ENCODE measurements around the gene MCF2L. TPM values are rescaled to one million over a fixed set of nuclear protein-coding genes. Genes with fewer than 3 reads are reported as not detected.

MCF2L gene
- total RNA-seq, 4 donors from 2014 or later: 62.1 to 186 (median 91.3) TPM

GRCh38 chr13:113022391-113022744 lies 53.4 kb downstream of the MCF2L start:
- H3K27me3 ChIP-seq: no peaks in the 10 kb centered on the region

GRCh38 chr13:113022745-113023574 lies 53.9 kb downstream of the MCF2L start:
- WGBS, 2 donors (ENCODE audit: low coverage in 1 of 2): 70% methylated on average over 39 of the region's 39 CpGs; no CpG with 5 or more reads in 1 of the 2 donors
- Histone ChIP-seq H3K4me1 (no peaks in the 10 kb centered on the region), H3K27me3 (no peaks in the 10 kb centered on the region), H3K9me3 (no peaks in the 10 kb centered on the region), H3K36me3 (no peaks in the 10 kb centered on the region), H3K27ac (no peak overlapping the region), H3K4me3 (no peak overlapping the region)
- intact Hi-C loops (cut with DNase I; ENCODE audit: low total_unique reads) (no loop called here), in situ Hi-C loops (cut with MboI; ENCODE audit: low pct_ligation_motif_present in 1 of 4, low pct_unique_long_range_greater_than_20kb in 1 of 4, low sequenced_read_pairs in 3 of 4) (no loop called here)
- TF ChIP-seq, protein P1, sequence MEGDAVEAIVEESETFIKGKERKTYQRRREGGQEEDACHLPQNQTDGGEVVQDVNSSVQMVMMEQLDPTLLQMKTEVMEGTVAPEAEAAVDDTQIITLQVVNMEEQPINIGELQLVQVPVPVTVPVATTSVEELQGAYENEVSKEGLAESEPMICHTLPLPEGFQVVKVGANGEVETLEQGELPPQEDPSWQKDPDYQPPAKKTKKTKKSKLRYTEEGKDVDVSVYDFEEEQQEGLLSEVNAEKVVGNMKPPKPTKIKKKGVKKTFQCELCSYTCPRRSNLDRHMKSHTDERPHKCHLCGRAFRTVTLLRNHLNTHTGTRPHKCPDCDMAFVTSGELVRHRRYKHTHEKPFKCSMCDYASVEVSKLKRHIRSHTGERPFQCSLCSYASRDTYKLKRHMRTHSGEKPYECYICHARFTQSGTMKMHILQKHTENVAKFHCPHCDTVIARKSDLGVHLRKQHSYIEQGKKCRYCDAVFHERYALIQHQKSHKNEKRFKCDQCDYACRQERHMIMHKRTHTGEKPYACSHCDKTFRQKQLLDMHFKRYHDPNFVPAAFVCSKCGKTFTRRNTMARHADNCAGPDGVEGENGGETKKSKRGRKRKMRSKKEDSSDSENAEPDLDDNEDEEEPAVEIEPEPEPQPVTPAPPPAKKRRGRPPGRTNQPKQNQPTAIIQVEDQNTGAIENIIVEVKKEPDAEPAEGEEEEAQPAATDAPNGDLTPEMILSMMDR (IDR thresholded peaks at IDR 0.05): no peak
- TF ChIP-seq POLR2AphosphoS5 (IDR thresholded peaks at IDR 0.05) (no peak), EP300 (IDR thresholded peaks at IDR 0.05; ENCODE audit: low read depth) (no peak), POLR2A (IDR thresholded peaks at IDR 0.05) (no peak)
- DNase-seq: no peak

More at GRCh38 chr13:113022391-113022744, 53.4 kb downstream of the MCF2L start:
- in situ Hi-C loops (cut with MboI; ENCODE audit: low pct_ligation_motif_present in 1 of 4, low pct_unique_long_range_greater_than_20kb in 1 of 4, low sequenced_read_pairs in 3 of 4) (no loop called here), intact Hi-C loops (cut with DNase I; ENCODE audit: low total_unique reads) (no loop called here)
- DNase-seq: no peak
- no peaks in the 10 kb centered on the region for H3K4me1 ChIP-seq
- H3K27ac ChIP-seq: no peak overlapping the region
- 85% methylated on average over 17 of the region's 23 CpGs; no CpG with 5 or more reads in 1 of the 2 donors for WGBS, 2 donors (ENCODE audit: low coverage in 1 of 2)
- H3K9me3 ChIP-seq: no peaks in the 10 kb centered on the region
- TF ChIP-seq EP300 (IDR thresholded peaks at IDR 0.05; ENCODE audit: low read depth): no peak
- no peak for TF ChIP-seq POLR2AphosphoS5 (IDR thresholded peaks at IDR 0.05)
- TF ChIP-seq, protein P1 (IDR thresholded peaks at IDR 0.05): no peak
- no peak for TF ChIP-seq POLR2A (IDR thresholded peaks at IDR 0.05)
- H3K4me3 ChIP-seq: no peak overlapping the region
- no peaks in the 10 kb centered on the region for H3K36me3 ChIP-seq

- intact Hi-C loops (cut with DNase I; ENCODE audit: low total_unique reads) (no loop called here), in situ Hi-C loops (cut with MboI; ENCODE audit: low pct_ligation_motif_present in 1 of 4, low pct_unique_long_range_greater_than_20kb in 1 of 4, low sequenced_read_pairs in 3 of 4) (no loop called here)
- Histone ChIP-seq H3K27ac (no peak overlapping the region), H3K27me3 (no peaks in the 10 kb centered on the region), H3K36me3 (no peaks in the 10 kb centered on the region), H3K4me3 (no peak overlapping the region), H3K4me1 (no peaks in the 10 kb centered on the region), H3K9me3 (no peaks in the 10 kb centered on the region)
- DNase-seq: no peak
- 85 to 91% methylated on average over 2 to 15 of the region's 16 CpGs for WGBS, 2 donors (ENCODE audit: low coverage in 1 of 2)
- no peak for TF ChIP-seq POLR2A (IDR thresholded peaks at IDR 0.05)
- TF ChIP-seq, protein P1 (IDR thresholded peaks at IDR 0.05): no peak
- TF ChIP-seq EP300 (IDR thresholded peaks at IDR 0.05; ENCODE audit: low read depth): no peak
- TF ChIP-seq POLR2AphosphoS5 (IDR thresholded peaks at IDR 0.05): no peak
Measured at GRCh38 chr13:113023694-113024430, 54.8 kb downstream of the MCF2L start.

DNA sequence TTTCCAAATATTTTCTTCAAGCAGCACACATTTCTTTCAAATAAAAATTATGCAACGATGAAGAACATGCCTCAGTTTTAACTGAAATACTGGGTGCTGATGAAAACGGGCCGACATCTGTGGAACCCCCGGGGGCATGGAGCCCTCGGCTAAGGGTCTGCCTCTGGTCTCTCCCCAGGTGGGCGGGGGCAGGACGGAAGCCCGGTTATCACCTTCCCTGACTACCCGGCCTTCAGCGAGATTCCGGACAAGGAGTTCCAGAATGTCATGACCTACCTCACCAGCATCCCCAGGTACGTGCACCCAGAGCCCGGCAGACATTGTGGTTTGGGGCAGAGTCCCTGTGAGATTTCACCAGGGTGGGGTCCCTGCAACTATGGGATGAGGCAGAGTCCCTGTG lies 55.5 kb downstream of the MCF2L start:
- in situ Hi-C loops (cut with MboI; ENCODE audit: low pct_ligation_motif_present in 1 of 4, low pct_unique_long_range_greater_than_20kb in 1 of 4, low sequenced_read_pairs in 3 of 4) (no loop called here), intact Hi-C loops (cut with DNase I; ENCODE audit: low total_unique reads) (no loop called here)
- H3K9me3 ChIP-seq: no peaks in the 10 kb centered on the region
- H3K4me1 ChIP-seq: no peaks in the 10 kb centered on the region
- no peak overlapping the region for H3K4me3 ChIP-seq
- H3K27ac ChIP-seq: no peak overlapping the region
- TF ChIP-seq POLR2AphosphoS5 (IDR thresholded peaks at IDR 0.05) (no peak), POLR2A (IDR thresholded peaks at IDR 0.05) (no peak), EP300 (IDR thresholded peaks at IDR 0.05; ENCODE audit: low read depth) (no peak)
- TF ChIP-seq, protein P1 (IDR thresholded peaks at IDR 0.05): no peak
- 63 to 94% methylated on average over 1 to 13 of the region's 13 CpGs for WGBS, 2 donors (ENCODE audit: low coverage in 1 of 2)
- no peaks in the 10 kb centered on the region for H3K36me3 ChIP-seq
- H3K27me3 ChIP-seq: no peaks in the 10 kb centered on the region
- DNase-seq: no peak

Measured in transverse colon (tissue), 4 donors.